Measurements from ENCODE around the gene TENT5A.
"Not testable (repeated sequence)": the region's sequence is repeated elsewhere in the genome, so short reads cannot be mapped to it uniquely, and the experiment has no call there.

The TENT5A gene

GRCh38 chr6:81752084-81752920 lies at the start of gene TENT5A:
Gene TENT5A (minus strand): TSS chr6:81752681. CDS start chr6:81752141, 540 bp downstream.
- DNase-seq (ENCODE audit: extremely low spot score, insufficient read length, low read depth) (peak; percentile 73), FAIRE-seq (peak; percentile 80)

GRCh38 chr6:81801489-81801888 lies 49.0 kb upstream of the TENT5A start:
- FAIRE-seq (no peak), DNase-seq (ENCODE audit: extremely low spot score, insufficient read length, low read depth) (no peak)

- DNase-seq (ENCODE audit: extremely low spot score, insufficient read length, low read depth) (no peak), FAIRE-seq (no peak)
These were observed 48.2 kb upstream of the TENT5A start for GRCh38 chr6:81800666-81801065.

- no peak for FAIRE-seq
- no peak for DNase-seq (ENCODE audit: extremely low spot score, insufficient read length, low read depth)
These were observed 46.8 kb upstream of the TENT5A start for GRCh38 chr6:81799323-81799722.

GRCh38 chr6:81797591-81797990 lies 45.1 kb upstream of the TENT5A start:
- DNase-seq (ENCODE audit: extremely low spot score, insufficient read length, low read depth) (no peak), FAIRE-seq (no peak)

- no peak for DNase-seq (ENCODE audit: extremely low spot score, insufficient read length, low read depth)
- FAIRE-seq: no peak
These were observed 43.4 kb upstream of the TENT5A start for GRCh38 chr6:81795890-81796289.

GRCh38 chr6:81793821-81794475 lies 41.5 kb upstream of the TENT5A start:
- no peak for DNase-seq (ENCODE audit: extremely low spot score, insufficient read length, low read depth)
- no peak for FAIRE-seq

GRCh38 chr6:81792826-81793225 lies 40.3 kb upstream of the TENT5A start:
- DNase-seq (ENCODE audit: extremely low spot score, insufficient read length, low read depth) (no peak), FAIRE-seq (no peak)

- DNase-seq (ENCODE audit: extremely low spot score, insufficient read length, low read depth) (no peak), FAIRE-seq (no peak)
These were observed 39.3 kb upstream of the TENT5A start for GRCh38 chr6:81791756-81792155.

- DNase-seq (ENCODE audit: extremely low spot score, insufficient read length, low read depth) (no peak), FAIRE-seq (no peak)
These were observed 37.6 kb upstream of the TENT5A start for GRCh38 chr6:81790034-81790433.

GRCh38 chr6:81789291-81789690 lies 36.8 kb upstream of the TENT5A start:
- no peak for DNase-seq (ENCODE audit: extremely low spot score, insufficient read length, low read depth)
- peak; percentile 18 for FAIRE-seq

GRCh38 chr6:81788748-81789147 lies 36.3 kb upstream of the TENT5A start:
- DNase-seq (ENCODE audit: extremely low spot score, insufficient read length, low read depth) (no peak), FAIRE-seq (no peak)

GRCh38 chr6:81787313-81788068 lies 35.0 kb upstream of the TENT5A start:
- no peak for FAIRE-seq
- DNase-seq (ENCODE audit: extremely low spot score, insufficient read length, low read depth): no peak

GRCh38 chr6:81786150-81786549 lies 33.7 kb upstream of the TENT5A start:
- FAIRE-seq (no peak), DNase-seq (ENCODE audit: extremely low spot score, insufficient read length, low read depth) (no peak)

- DNase-seq (ENCODE audit: extremely low spot score, insufficient read length, low read depth) (no peak), FAIRE-seq (no peak)
These were observed 32.9 kb upstream of the TENT5A start for GRCh38 chr6:81785377-81785776.

GRCh38 chr6:81783893-81784292 lies 31.4 kb upstream of the TENT5A start:
- no peak for FAIRE-seq

GRCh38 chr6:81781624-81782023 lies 29.1 kb upstream of the TENT5A start:
- no peak for DNase-seq (ENCODE audit: extremely low spot score, insufficient read length, low read depth)
- no peak for FAIRE-seq

More at GRCh38 chr6:81783893-81784292, 31.4 kb upstream of the TENT5A start:
- DNase-seq (ENCODE audit: extremely low spot score, insufficient read length, low read depth): no peak

- DNase-seq (ENCODE audit: extremely low spot score, insufficient read length, low read depth) (no peak), FAIRE-seq (no peak)
These were observed 25.2 kb upstream of the TENT5A start for GRCh38 chr6:81777586-81778268.

- not testable (repeated sequence) for FAIRE-seq; DNase-seq (ENCODE audit: extremely low spot score, insufficient read length, low read depth)
These were observed 23.7 kb upstream of the TENT5A start for GRCh38 chr6:81776219-81776618.

GRCh38 chr6:81774542-81774941 lies 22.1 kb upstream of the TENT5A start:
- FAIRE-seq (no peak), DNase-seq (ENCODE audit: extremely low spot score, insufficient read length, low read depth) (no peak)

All from GM18507 (cell line).